IgD-negative memory B cell (primary cell): ENCODE measurements around the gene PGS1. TPM values are rescaled to one million over a fixed set of nuclear protein-coding genes. Genes with fewer than 3 reads are reported as not detected.
A peak's percentile ranks its signal among the peaks of the same experiment; 100 is the strongest.

Experiments
- H3K27ac Mint-ChIP-seq, 3 donors: one replicate each; pipeline ENCODE4 v1.8.0; 2020 to 2022; ENCODE audit warnings: mild to moderate bottlenecking in 3 of 3, mixed read lengths in 3 of 3, moderate library complexity in 1 of 3
- H3K27me3 Mint-ChIP-seq: one replicate; pipeline ENCODE4 v1.8.0; 2021; ENCODE audit warnings: mixed read lengths
- H3K36me3 Mint-ChIP-seq: one replicate; pipeline ENCODE4 v1.8.0; 2020; ENCODE audit warnings: mild to moderate bottlenecking, mixed read lengths
- H3K4me1 Mint-ChIP-seq, 3 donors: one replicate each; pipeline ENCODE4 v1.8.0; 2020 to 2022; ENCODE audit warnings: mixed read lengths in 3 of 3, mild to moderate bottlenecking in 1 of 3
- H3K4me3 Mint-ChIP-seq, 4 donors: one replicate each; pipeline ENCODE4 v1.8.0; 2020 to 2022; ENCODE audit warnings: mild to moderate bottlenecking in 4 of 4, mixed read lengths in 4 of 4, moderate library complexity in 3 of 4
- H3K9me3 Mint-ChIP-seq, 3 donors: one replicate each; pipeline ENCODE4 v1.8.0; 2020 to 2021; ENCODE audit warnings: mixed read lengths in 3 of 3, mild to moderate bottlenecking in 1 of 3
- polyA plus RNA-seq: library from polyadenylated mRNA; unstranded; fragments of 300-500 nt; fragmentation: Illumina TruSeq; gene quantifications from one replicate; pipeline ENCODE4 v1.2.3, GENCODE V29; 2021

PGS1 gene
- polyA plus RNA-seq, 1 donor from 2014 or later, result 49.7 TPM

DNA sequence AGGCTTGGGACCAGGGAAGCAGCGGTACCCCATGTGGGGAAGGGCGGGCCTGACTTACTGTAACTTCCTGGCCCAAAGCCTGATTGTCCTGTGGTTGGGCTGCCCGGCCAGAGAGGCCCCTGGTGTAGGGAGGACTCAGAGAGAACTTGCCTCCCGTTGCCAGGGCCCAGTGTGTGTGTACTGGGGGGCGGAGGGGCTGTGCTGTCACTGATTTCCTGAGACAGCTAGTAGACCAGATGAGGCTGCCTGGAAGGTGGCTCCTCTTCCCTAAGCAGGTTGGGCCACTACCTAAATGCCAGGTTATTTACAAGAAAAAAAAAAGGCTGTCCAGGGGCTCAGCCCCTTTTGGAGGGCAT is 35.3 kb upstream of the PGS1 start:
- peak overlapping the region; percentile 97 to 99 (median 98) for H3K27ac Mint-ChIP-seq
- H3K4me1 Mint-ChIP-seq, result peaks cover 40 to 53% (median 46%) of the 10 kb centered on the region in 3 donors
- peak overlapping the region; percentile 67 to 94 (median 86) for H3K4me3 Mint-ChIP-seq
- no peaks in the 10 kb centered on the region for H3K36me3 Mint-ChIP-seq
- no peaks in the 10 kb centered on the region for H3K9me3 Mint-ChIP-seq
- H3K27me3 Mint-ChIP-seq, result no peaks in the 10 kb centered on the region

GRCh38 chr17:78343543-78344201 is 34.8 kb upstream of the PGS1 start:
- no peaks in the 10 kb centered on the region for H3K9me3 Mint-ChIP-seq
- no peaks in the 10 kb centered on the region for H3K36me3 Mint-ChIP-seq
- H3K27me3 Mint-ChIP-seq, result no peaks in the 10 kb centered on the region
- peak overlapping the region; percentile 67 to 94 (median 86) for H3K4me3 Mint-ChIP-seq
- H3K4me1 Mint-ChIP-seq, result peaks cover 43 to 52% (median 47%) of the 10 kb centered on the region in 3 donors
- peak overlapping the region; percentile 97 to 99 (median 98) for H3K27ac Mint-ChIP-seq

DNA sequence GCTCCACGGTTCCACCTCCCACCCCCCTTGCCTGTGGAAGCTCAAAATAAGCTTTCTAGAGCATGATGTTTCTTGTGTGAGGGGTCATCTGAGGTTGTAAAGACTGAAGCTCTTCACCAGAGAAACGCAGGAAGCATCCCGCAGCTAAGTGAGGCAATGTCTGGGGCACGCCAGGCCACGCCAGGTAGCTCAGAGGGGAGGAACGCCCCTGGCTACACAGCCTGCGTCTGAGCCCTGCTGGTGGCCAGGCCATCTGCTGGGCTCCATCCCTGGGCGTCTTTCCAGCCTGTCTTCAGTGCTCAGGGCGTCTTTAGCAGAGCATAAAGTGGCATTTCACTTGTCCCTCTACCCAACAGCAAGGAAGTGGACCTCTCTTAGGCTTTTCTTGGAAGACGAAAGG is 33.8 kb upstream of the PGS1 start:
- Mint-ChIP-seq H3K4me1 (peaks cover 42 to 52% (median 47%) of the 10 kb centered on the region in 3 donors), H3K9me3 (no peaks in the 10 kb centered on the region), H3K4me3 (peak overlapping the region in 1 of 4 donors; percentile 86), H3K27me3 (no peaks in the 10 kb centered on the region), H3K27ac (peak overlapping the region in 2 of 3 donors; percentile 97 to 98), H3K36me3 (no peaks in the 10 kb centered on the region)

DNA sequence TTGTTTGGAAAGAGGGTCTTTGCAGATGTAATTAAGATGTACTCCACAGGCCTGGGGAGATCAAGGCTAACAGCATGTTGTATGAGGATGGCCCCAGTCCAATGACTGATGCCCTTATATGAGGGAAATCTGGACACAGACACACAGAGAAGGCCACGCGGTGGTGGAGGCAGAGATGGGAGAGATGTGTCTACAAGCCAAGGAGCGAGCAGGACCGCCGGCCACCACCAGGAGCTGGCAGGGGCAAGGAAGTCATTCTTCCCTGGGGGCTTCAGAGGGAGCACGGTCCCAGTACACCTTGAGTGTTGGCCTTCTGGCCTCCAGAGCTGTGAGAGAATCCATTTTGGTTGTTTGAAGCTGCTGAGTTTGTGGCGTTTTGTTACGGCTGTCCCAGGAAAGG is 33.3 kb upstream of the PGS1 start:
- Mint-ChIP-seq H3K36me3 (no peaks in the 10 kb centered on the region), H3K27me3 (no peaks in the 10 kb centered on the region), H3K4me3 (peak overlapping the region in 2 of 4 donors; percentile 47 to 55), H3K9me3 (no peaks in the 10 kb centered on the region), H3K4me1 (peaks cover 43 to 51% (median 47%) of the 10 kb centered on the region in 3 donors), H3K27ac (peak overlapping the region in 2 of 3 donors; percentile 86 to 97)

DNA sequence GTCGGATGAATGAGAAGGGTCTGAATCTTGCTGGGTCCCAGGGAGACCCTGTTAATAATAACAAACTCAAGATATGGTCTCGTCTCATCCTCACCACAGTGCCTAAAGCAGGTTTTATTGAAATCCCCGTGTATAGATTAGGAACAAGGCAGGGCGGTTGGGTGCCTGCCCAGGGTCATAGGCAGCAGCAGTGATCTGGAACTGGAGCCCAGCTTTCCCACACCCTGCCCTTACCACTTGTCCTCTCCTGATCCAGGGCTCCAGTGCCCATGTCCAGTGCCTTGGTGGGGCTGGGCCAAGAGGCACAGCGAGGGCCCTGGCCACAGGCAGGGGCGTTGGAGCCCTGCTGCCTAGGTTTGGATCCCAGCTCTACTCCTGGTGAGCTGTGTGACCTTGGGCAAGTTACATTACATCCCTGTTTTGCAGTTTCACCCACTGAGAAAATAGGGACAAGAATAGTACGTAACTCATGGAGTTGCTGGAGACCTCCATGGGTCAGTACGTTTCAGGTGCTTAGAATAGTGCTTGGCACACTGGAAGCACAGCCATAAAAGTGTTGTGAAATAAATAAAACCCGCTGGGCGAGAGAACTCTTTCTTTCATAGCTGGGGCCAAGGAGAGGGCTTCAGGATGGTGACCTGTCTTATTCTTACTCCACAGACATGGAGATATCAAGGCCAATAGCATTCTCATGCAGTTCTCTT is 32.5 kb upstream of the PGS1 start:
- H3K27me3 Mint-ChIP-seq, result no peaks in the 10 kb centered on the region
- peak overlapping the region in 3 of 4 donors; percentile 47 to 72 (median 55) for H3K4me3 Mint-ChIP-seq
- H3K27ac Mint-ChIP-seq, result peak overlapping the region; percentile 59 to 97 (median 86)
- H3K36me3 Mint-ChIP-seq, result no peaks in the 10 kb centered on the region
- peaks cover 46 to 49% (median 47%) of the 10 kb centered on the region in 3 donors for H3K4me1 Mint-ChIP-seq
- H3K9me3 Mint-ChIP-seq, result no peaks in the 10 kb centered on the region

DNA sequence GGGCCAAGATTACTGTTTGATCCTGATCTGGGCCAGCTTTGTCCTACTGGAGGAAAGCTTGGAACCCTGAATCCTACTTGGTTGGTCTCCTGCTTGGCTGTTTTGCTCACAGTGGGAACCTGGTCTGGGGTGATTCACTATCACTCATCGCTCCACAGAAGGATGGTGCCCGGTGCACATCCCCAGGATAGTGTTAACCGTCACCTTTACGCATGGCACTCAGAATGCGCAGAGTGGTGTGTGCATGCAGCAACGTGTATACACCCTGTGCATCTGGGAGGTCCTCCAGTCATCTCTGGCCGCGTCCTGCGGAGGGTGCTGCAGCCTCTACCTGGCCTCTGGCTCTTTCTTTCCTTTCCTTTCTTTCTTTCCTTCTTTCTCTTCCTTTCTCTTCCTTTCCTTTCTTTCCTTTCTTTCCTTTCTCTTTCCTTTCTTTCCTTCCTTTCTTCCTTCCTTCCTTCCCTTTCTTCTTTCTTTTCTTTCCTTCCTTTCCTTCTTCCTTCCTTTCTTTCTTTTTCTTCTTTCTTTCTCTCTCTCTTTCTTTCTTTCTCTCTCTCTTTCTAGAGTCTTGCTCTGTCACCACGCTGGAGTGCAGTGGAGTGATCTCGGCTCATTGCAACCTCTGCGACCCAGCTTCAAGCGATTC is 31.7 kb upstream of the PGS1 start:
- Mint-ChIP-seq H3K4me3 (peak overlapping the region in 1 of 4 donors; percentile 47), H3K4me1 (peaks cover 46 to 49% (median 47%) of the 10 kb centered on the region in 3 donors), H3K36me3 (no peaks in the 10 kb centered on the region), H3K27me3 (no peaks in the 10 kb centered on the region), H3K27ac (peak overlapping the region; percentile 53 to 97 (median 86)), H3K9me3 (no peaks in the 10 kb centered on the region)

- Mint-ChIP-seq H3K36me3 (no peaks in the 10 kb centered on the region), H3K27me3 (no peaks in the 10 kb centered on the region), H3K27ac (peak overlapping the region in 2 of 3 donors; percentile 50 to 92), H3K4me1 (peaks cover 46 to 53% (median 49%) of the 10 kb centered on the region in 3 donors), H3K9me3 (no peaks in the 10 kb centered on the region), H3K4me3 (peak overlapping the region in 1 of 4 donors; percentile 26)
Observed at GRCh38 chr17:78347453-78347852, 31.0 kb upstream of the PGS1 start.

DNA sequence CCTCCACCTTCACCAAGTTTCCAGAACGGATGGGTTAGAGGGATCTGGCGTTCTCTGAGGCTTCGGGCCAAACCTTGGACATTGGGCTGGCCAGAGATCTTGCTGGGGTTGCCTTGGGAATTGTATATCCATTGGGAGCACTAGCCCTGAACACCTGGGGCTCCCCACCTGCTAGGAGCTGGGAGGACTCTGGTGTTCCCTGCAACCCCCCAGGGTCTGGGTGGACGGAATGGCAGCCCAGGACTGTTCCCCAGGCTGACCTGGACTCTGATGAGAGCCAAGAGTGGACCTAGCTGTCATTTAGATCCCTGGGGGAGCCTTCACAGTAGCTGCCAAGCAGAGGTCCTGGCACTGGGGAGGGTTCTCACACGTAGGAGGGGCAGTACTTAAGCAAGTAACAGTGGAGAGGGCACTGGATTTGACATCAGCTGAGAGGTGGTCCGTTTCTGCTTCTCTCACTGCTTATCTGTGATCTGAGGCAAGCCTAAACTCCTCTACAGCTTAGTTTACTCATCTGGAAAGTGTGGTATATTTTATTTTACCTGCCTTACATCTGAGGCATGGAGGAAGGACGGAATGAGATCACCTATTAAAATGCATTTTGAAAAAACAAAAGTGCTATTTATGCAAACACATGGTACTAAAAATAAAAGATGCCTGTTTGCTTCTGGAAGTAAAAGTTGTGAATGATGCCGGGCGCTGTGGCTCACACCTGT is 30.2 kb upstream of the PGS1 start:
- peaks cover 38 to 47% (median 44%) of the 10 kb centered on the region in 3 donors for H3K4me1 Mint-ChIP-seq
- H3K27ac Mint-ChIP-seq, result peak overlapping the region; percentile 50 to 92 (median 80)
- peak overlapping the region; percentile 26 to 80 (median 48) for H3K4me3 Mint-ChIP-seq
- H3K27me3 Mint-ChIP-seq, result no peaks in the 10 kb centered on the region
- H3K9me3 Mint-ChIP-seq, result no peaks in the 10 kb centered on the region
- no peaks in the 10 kb centered on the region for H3K36me3 Mint-ChIP-seq

- H3K36me3 Mint-ChIP-seq, result no peaks in the 10 kb centered on the region
Observed at GRCh38 chr17:78349891-78350642, 28.4 kb upstream of the PGS1 start.

GRCh38 chr17:78351449-78352006 is 26.9 kb upstream of the PGS1 start:
- Mint-ChIP-seq H3K27me3 (no peaks in the 10 kb centered on the region), H3K4me1 (peaks cover 37 to 47% (median 45%) of the 10 kb centered on the region in 3 donors), H3K4me3 (peak overlapping the region in 3 of 4 donors; percentile 64 to 88 (median 68)), H3K36me3 (no peaks in the 10 kb centered on the region), H3K9me3 (no peaks in the 10 kb centered on the region), H3K27ac (peak overlapping the region in 2 of 3 donors; percentile 74 to 86)

More at GRCh38 chr17:78349891-78350642, 28.4 kb upstream of the PGS1 start:
- peaks cover 29 to 38% (median 37%) of the 10 kb centered on the region in 3 donors for H3K4me1 Mint-ChIP-seq
- no peaks in the 10 kb centered on the region for H3K9me3 Mint-ChIP-seq
- H3K4me3 Mint-ChIP-seq, result peak overlapping the region in 2 of 4 donors; percentile 13 to 34
- H3K27ac Mint-ChIP-seq, result peak overlapping the region; percentile 50 to 85 (median 73)
- no peaks in the 10 kb centered on the region for H3K27me3 Mint-ChIP-seq

DNA sequence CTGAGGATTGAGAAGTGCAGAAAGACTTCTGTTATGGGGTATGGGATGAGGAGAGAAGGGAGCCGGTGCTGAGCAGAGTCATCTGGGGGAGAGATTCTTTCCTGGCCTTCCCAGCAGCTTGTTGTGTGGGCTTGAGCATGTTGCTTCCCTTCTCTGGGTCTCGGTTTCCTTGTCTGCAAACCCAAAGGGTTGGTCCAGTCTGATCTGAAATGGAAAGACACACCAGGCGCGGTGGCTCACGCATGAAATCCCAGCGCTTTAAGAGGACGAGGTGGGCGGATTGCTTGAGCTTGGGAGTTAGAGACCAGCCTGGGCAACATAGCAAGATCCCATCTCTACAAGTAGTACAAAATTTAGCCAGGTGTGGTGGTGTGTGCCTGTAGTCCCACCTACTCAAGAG is 24.6 kb upstream of the PGS1 start:
- H3K4me3 Mint-ChIP-seq, result peak overlapping the region in 3 of 4 donors; percentile 25 to 70 (median 40)
- H3K36me3 Mint-ChIP-seq, result no peaks in the 10 kb centered on the region
- H3K27ac Mint-ChIP-seq, result peak overlapping the region in 2 of 3 donors; percentile 90 to 98
- H3K27me3 Mint-ChIP-seq, result peaks cover 8% of the 10 kb centered on the region
- peaks cover 29 to 45% (median 44%) of the 10 kb centered on the region in 3 donors for H3K4me1 Mint-ChIP-seq
- H3K9me3 Mint-ChIP-seq, result no peaks in the 10 kb centered on the region

- Mint-ChIP-seq H3K27me3 (peaks cover 8% of the 10 kb centered on the region), H3K9me3 (no peaks in the 10 kb centered on the region), H3K27ac (peak overlapping the region; percentile 90 to 98 (median 93)), H3K4me3 (peak overlapping the region in 3 of 4 donors; percentile 40 to 75 (median 56)), H3K4me1 (peaks cover 22 to 38% (median 37%) of the 10 kb centered on the region in 3 donors), H3K36me3 (no peaks in the 10 kb centered on the region)
Observed at GRCh38 chr17:78355045-78355641, 23.3 kb upstream of the PGS1 start.

DNA sequence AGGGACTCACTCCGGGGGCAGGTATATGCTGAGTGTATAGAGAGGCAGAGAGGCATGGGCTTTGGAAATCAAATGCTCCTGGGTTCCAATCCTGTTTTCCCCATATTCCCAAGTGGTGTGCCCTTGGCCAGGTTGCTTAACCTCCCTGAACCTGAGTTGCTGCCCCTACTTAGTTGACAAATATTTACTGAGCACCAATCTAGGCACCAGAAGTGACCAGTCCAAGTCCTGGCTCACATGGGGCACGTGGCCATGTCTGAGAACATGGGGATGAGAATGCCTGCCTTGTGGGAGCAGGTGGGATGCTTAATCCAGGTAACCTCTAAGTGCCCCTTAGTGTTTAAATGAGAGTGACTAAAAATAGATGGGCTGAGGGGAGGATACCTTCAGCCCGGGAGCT is 22.7 kb upstream of the PGS1 start:
- Mint-ChIP-seq H3K4me1 (peaks cover 16 to 34% (median 33%) of the 10 kb centered on the region in 3 donors), H3K9me3 (no peaks in the 10 kb centered on the region), H3K36me3 (no peaks in the 10 kb centered on the region), H3K27ac (peak overlapping the region; percentile 90 to 98 (median 93)), H3K4me3 (peak overlapping the region in 3 of 4 donors; percentile 40 to 85 (median 78)), H3K27me3 (peaks cover 9% of the 10 kb centered on the region)
